ENCODE results near the gene SLC24A1.

Gene SLC24A1

GRCh38 chr15:65599677-65600076 is 22.1 kb upstream of the SLC24A1 start:
- DNase-seq (ENCODE audit: low read depth): no peak
- no peak overlapping the region for H3K4me3 ChIP-seq (ENCODE audit: low read depth, low read length)
- no peak for TF ChIP-seq POLR2A (IDR thresholded peaks at IDR 0.05; ENCODE audit: extremely low read depth, insufficient read length)
- TF ChIP-seq CTCF (IDR thresholded peaks at IDR 0.05; ENCODE audit: low read depth, low read length): no peak
- TF ChIP-seq, protein P1, sequence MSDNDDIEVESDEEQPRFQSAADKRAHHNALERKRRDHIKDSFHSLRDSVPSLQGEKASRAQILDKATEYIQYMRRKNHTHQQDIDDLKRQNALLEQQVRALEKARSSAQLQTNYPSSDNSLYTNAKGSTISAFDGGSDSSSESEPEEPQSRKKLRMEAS (IDR thresholded peaks at IDR 0.05; ENCODE audit: low read depth, low read length): no peak
- TF ChIP-seq MYC (IDR thresholded peaks at IDR 0.05; ENCODE audit: low read depth, low read length): no peak

GRCh38 chr15:65603134-65603533 is 18.6 kb upstream of the SLC24A1 start:
- TF ChIP-seq, protein P1 (IDR thresholded peaks at IDR 0.05; ENCODE audit: low read depth, low read length): no peak
- TF ChIP-seq POLR2A (IDR thresholded peaks at IDR 0.05; ENCODE audit: extremely low read depth, insufficient read length) (no peak), CTCF (IDR thresholded peaks at IDR 0.05; ENCODE audit: low read depth, low read length) (no peak), MYC (IDR thresholded peaks at IDR 0.05; ENCODE audit: low read depth, low read length) (no peak)
- DNase-seq (ENCODE audit: low read depth): no peak
- H3K4me3 ChIP-seq (ENCODE audit: low read depth, low read length): no peak overlapping the region

GRCh38 chr15:65603559-65603958 is 18.2 kb upstream of the SLC24A1 start:
- H3K4me3 ChIP-seq (ENCODE audit: low read depth, low read length): no peak overlapping the region
- DNase-seq (ENCODE audit: low read depth): no peak
- TF ChIP-seq CTCF (IDR thresholded peaks at IDR 0.05; ENCODE audit: low read depth, low read length): no peak
- TF ChIP-seq, protein P1 (IDR thresholded peaks at IDR 0.05; ENCODE audit: low read depth, low read length): no peak
- TF ChIP-seq MYC (IDR thresholded peaks at IDR 0.05; ENCODE audit: low read depth, low read length): no peak
- TF ChIP-seq POLR2A (IDR thresholded peaks at IDR 0.05; ENCODE audit: extremely low read depth, insufficient read length): no peak

DNA sequence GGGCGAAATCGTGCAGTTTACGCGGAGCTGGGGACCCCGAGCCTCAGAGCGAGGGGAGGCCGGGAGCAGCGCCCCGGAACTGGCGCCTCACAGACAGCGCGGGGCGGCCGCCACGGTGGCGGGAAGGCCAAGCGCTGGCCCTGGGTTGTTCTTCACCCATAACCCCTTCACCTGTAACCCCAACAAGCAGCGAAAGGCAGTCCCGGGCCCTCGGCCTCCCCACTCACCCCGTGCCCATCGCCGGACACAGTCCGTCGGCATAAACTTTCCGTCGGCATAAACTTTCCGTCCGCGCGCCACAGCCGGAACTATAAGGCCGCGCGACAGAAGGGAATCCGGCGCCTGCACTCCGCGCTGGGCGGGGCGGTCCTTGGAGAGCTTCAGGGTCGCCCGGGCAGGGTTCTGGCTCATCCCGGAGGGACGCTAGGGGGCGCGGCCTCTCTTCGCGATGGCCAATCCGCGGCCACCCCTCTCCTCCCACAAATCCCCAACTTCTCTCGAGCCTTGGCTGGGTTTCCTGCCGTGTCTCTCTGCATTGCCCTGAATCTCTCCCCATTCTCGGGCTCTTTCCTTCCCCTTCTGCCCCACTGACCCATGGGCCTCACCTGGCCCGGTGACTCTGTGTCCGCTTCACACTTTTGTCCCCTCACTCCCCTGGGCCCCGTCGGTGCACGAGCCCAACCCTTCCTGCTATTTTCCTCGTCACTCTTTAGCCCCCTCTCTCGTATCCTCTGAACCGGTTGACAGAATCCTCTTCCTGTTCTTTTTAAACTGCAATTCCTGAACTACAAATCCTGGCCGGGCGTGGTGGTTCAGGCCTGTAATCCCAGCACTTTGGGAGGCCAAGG is 10.6 kb upstream of the SLC24A1 start, which contains the start of gene INTS14:
Gene INTS14 (minus strand): TSS at position 261 of the 848 bp plus-strand sequence. CDS start 3,751 bp downstream, outside the sequence.
- peak within 1 kb of the TSS; percentile 99 for H3K4me3 ChIP-seq (ENCODE audit: low read depth, low read length)
- peak; percentile 82 for TF ChIP-seq MYC (IDR thresholded peaks at IDR 0.05; ENCODE audit: low read depth, low read length)
- TF ChIP-seq, protein P1 (IDR thresholded peaks at IDR 0.05; ENCODE audit: low read depth, low read length): peak; percentile 71
- peak; percentile 83 for TF ChIP-seq POLR2A (IDR thresholded peaks at IDR 0.05; ENCODE audit: extremely low read depth, insufficient read length)
- TF ChIP-seq CTCF (IDR thresholded peaks at IDR 0.05; ENCODE audit: low read depth, low read length): peak; percentile 23
- DNase-seq (ENCODE audit: low read depth): peak; percentile 97

GRCh38 chr15:65611888-65612615 is 9.7 kb upstream of the SLC24A1 start:
- peak overlapping the region; percentile 69 for H3K4me3 ChIP-seq (ENCODE audit: low read depth, low read length)
- TF ChIP-seq MYC (IDR thresholded peaks at IDR 0.05; ENCODE audit: low read depth, low read length): no peak
- no peak for TF ChIP-seq POLR2A (IDR thresholded peaks at IDR 0.05; ENCODE audit: extremely low read depth, insufficient read length)
- no peak for TF ChIP-seq CTCF (IDR thresholded peaks at IDR 0.05; ENCODE audit: low read depth, low read length)
- TF ChIP-seq, protein P1 (IDR thresholded peaks at IDR 0.05; ENCODE audit: low read depth, low read length): no peak
- DNase-seq (ENCODE audit: low read depth): no peak

Measured in NB4 (cell line).